Activated naive CD8-positive, alpha-beta T cell treated with anti-CD3 and anti-CD28 coated beads, Interleukin-2, amount 50 U/mL, for 24 hours (primary cell): Measurements from ENCODE around the gene MAST2.

ENCODE experiments used
- ATAC-seq: fragments of 150-1000 bp; cut with Tn5 transposase; one replicate; pipeline ENCODE4 v1.10.0; 2021
- DNase-seq: peaks from one replicate; pipeline ENCODE4 v3.0.0; 2021
- H3K27ac Mint-ChIP-seq: one replicate; pipeline ENCODE4 v1.8.0; 2021; ENCODE audit warnings: mild to moderate bottlenecking, mixed read lengths
- H3K27me3 Mint-ChIP-seq: one replicate; pipeline ENCODE4 v1.8.0; 2021; ENCODE audit warnings: mixed read lengths
- H3K36me3 Mint-ChIP-seq: one replicate; pipeline ENCODE4 v1.8.0; 2021; ENCODE audit warnings: low read depth, mixed read lengths
- H3K4me1 Mint-ChIP-seq: one replicate; pipeline ENCODE4 v1.8.0; 2021; ENCODE audit warnings: mixed read lengths
- H3K4me3 Mint-ChIP-seq: one replicate; pipeline ENCODE4 v1.8.0; 2021; ENCODE audit warnings: mild to moderate bottlenecking, moderate library complexity, mixed read lengths
- H3K9me3 Mint-ChIP-seq: one replicate; pipeline ENCODE4 v1.8.0; 2021; ENCODE audit warnings: mixed read lengths

The MAST2 gene

GRCh38 chr1:45971922-45972531, 168.6 kb downstream of the MAST2 start:
- Mint-ChIP-seq H3K4me1 (no peaks in the 10 kb centered on the region), H3K9me3 (no peaks in the 10 kb centered on the region), H3K27ac (no peak overlapping the region), H3K4me3 (no peak overlapping the region), H3K27me3 (no peaks in the 10 kb centered on the region), H3K36me3 (peaks cover 4% of the 10 kb centered on the region)
- DNase-seq (no peak), ATAC-seq (no peak)

GRCh38 chr1:45972621-45973020, 169.2 kb downstream of the MAST2 start:
- H3K27ac Mint-ChIP-seq = no peak overlapping the region
- H3K27me3 Mint-ChIP-seq = no peaks in the 10 kb centered on the region
- H3K9me3 Mint-ChIP-seq = no peaks in the 10 kb centered on the region
- no peak for DNase-seq
- H3K4me3 Mint-ChIP-seq = no peak overlapping the region
- no peak for ATAC-seq
- H3K4me1 Mint-ChIP-seq = no peaks in the 10 kb centered on the region
- H3K36me3 Mint-ChIP-seq = peaks cover 4% of the 10 kb centered on the region

GRCh38 chr1:45973121-45973520, 169.7 kb downstream of the MAST2 start:
- ATAC-seq (no peak), DNase-seq (no peak)
- Mint-ChIP-seq H3K27me3 (no peaks in the 10 kb centered on the region), H3K36me3 (peaks cover 4% of the 10 kb centered on the region), H3K9me3 (no peaks in the 10 kb centered on the region), H3K4me1 (no peaks in the 10 kb centered on the region), H3K4me3 (no peak overlapping the region), H3K27ac (no peak overlapping the region)

- Mint-ChIP-seq H3K27ac (no peak overlapping the region), H3K36me3 (peaks cover 4% of the 10 kb centered on the region), H3K4me3 (no peak overlapping the region), H3K4me1 (no peaks in the 10 kb centered on the region), H3K27me3 (no peaks in the 10 kb centered on the region), H3K9me3 (no peaks in the 10 kb centered on the region)
- ATAC-seq (no peak), DNase-seq (no peak)
Observed at GRCh38 chr1:45974541-45975269, 171.3 kb downstream of the MAST2 start.

- DNase-seq = no peak
- no peaks in the 10 kb centered on the region for H3K4me1 Mint-ChIP-seq
- no peak for ATAC-seq
- H3K27ac Mint-ChIP-seq = no peak overlapping the region
- no peak overlapping the region for H3K4me3 Mint-ChIP-seq
- no peaks in the 10 kb centered on the region for H3K27me3 Mint-ChIP-seq
- no peaks in the 10 kb centered on the region for H3K9me3 Mint-ChIP-seq
- H3K36me3 Mint-ChIP-seq = peaks cover 3% of the 10 kb centered on the region
Observed at GRCh38 chr1:45976623-45977022, 173.2 kb downstream of the MAST2 start.

GRCh38 chr1:45979074-45979777, 175.8 kb downstream of the MAST2 start:
- H3K27ac Mint-ChIP-seq = no peak overlapping the region
- no peaks in the 10 kb centered on the region for H3K27me3 Mint-ChIP-seq
- H3K4me1 Mint-ChIP-seq = no peaks in the 10 kb centered on the region
- no peaks in the 10 kb centered on the region for H3K9me3 Mint-ChIP-seq
- H3K4me3 Mint-ChIP-seq = no peak overlapping the region
- ATAC-seq = no peak
- DNase-seq = no peak
- H3K36me3 Mint-ChIP-seq = peaks cover 3% of the 10 kb centered on the region

GRCh38 chr1:45979778-45980176, 176.4 kb downstream of the MAST2 start:
- Mint-ChIP-seq H3K4me3 (no peak overlapping the region), H3K36me3 (peaks cover 3% of the 10 kb centered on the region), H3K27ac (no peak overlapping the region), H3K4me1 (no peaks in the 10 kb centered on the region), H3K9me3 (no peaks in the 10 kb centered on the region), H3K27me3 (no peaks in the 10 kb centered on the region)
- ATAC-seq = no peak
- DNase-seq = no peak

- H3K27me3 Mint-ChIP-seq = no peaks in the 10 kb centered on the region
- H3K27ac Mint-ChIP-seq = no peak overlapping the region
- no peaks in the 10 kb centered on the region for H3K9me3 Mint-ChIP-seq
- no peak for ATAC-seq
- H3K4me3 Mint-ChIP-seq = no peak overlapping the region
- H3K4me1 Mint-ChIP-seq = no peaks in the 10 kb centered on the region
- no peak for DNase-seq
- peaks cover 3% of the 10 kb centered on the region for H3K36me3 Mint-ChIP-seq
Observed at GRCh38 chr1:45982359-45982758, 178.9 kb downstream of the MAST2 start.

- H3K36me3 Mint-ChIP-seq = peaks cover 3% of the 10 kb centered on the region
- no peaks in the 10 kb centered on the region for H3K27me3 Mint-ChIP-seq
- H3K4me3 Mint-ChIP-seq = no peak overlapping the region
- no peaks in the 10 kb centered on the region for H3K9me3 Mint-ChIP-seq
- H3K4me1 Mint-ChIP-seq = no peaks in the 10 kb centered on the region
- DNase-seq (no peak), ATAC-seq (no peak)
- H3K27ac Mint-ChIP-seq = no peak overlapping the region
Observed at GRCh38 chr1:45983967-45984366, 180.6 kb downstream of the MAST2 start.

GRCh38 chr1:45987204-45987603, 183.8 kb downstream of the MAST2 start:
- Mint-ChIP-seq H3K4me1 (no peaks in the 10 kb centered on the region), H3K27ac (no peak overlapping the region), H3K36me3 (no peaks in the 10 kb centered on the region), H3K4me3 (no peak overlapping the region), H3K9me3 (no peaks in the 10 kb centered on the region), H3K27me3 (no peaks in the 10 kb centered on the region)
- DNase-seq (no peak), ATAC-seq (no peak)

GRCh38 chr1:45989249-45989648, 185.8 kb downstream of the MAST2 start:
- H3K4me1 Mint-ChIP-seq = no peaks in the 10 kb centered on the region
- H3K9me3 Mint-ChIP-seq = no peaks in the 10 kb centered on the region
- ATAC-seq (no peak), DNase-seq (no peak)
- no peak overlapping the region for H3K4me3 Mint-ChIP-seq
- no peaks in the 10 kb centered on the region for H3K36me3 Mint-ChIP-seq
- H3K27ac Mint-ChIP-seq = no peak overlapping the region
- H3K27me3 Mint-ChIP-seq = no peaks in the 10 kb centered on the region

GRCh38 chr1:45994423-45994822, 191.0 kb downstream of the MAST2 start:
- Mint-ChIP-seq H3K4me3 (no peak overlapping the region), H3K9me3 (no peaks in the 10 kb centered on the region), H3K27ac (no peak overlapping the region), H3K27me3 (no peaks in the 10 kb centered on the region), H3K36me3 (no peaks in the 10 kb centered on the region), H3K4me1 (no peaks in the 10 kb centered on the region)
- ATAC-seq = no peak
- no peak for DNase-seq

- Mint-ChIP-seq H3K9me3 (no peaks in the 10 kb centered on the region), H3K4me1 (no peaks in the 10 kb centered on the region), H3K36me3 (no peaks in the 10 kb centered on the region), H3K4me3 (no peak overlapping the region), H3K27me3 (no peaks in the 10 kb centered on the region), H3K27ac (no peak overlapping the region)
- ATAC-seq (no peak), DNase-seq (no peak)
Observed at GRCh38 chr1:45995298-45995697, 191.9 kb downstream of the MAST2 start.

- ATAC-seq (no peak), DNase-seq (no peak)
- Mint-ChIP-seq H3K27me3 (no peaks in the 10 kb centered on the region), H3K4me1 (no peaks in the 10 kb centered on the region), H3K27ac (no peak overlapping the region), H3K36me3 (no peaks in the 10 kb centered on the region), H3K4me3 (no peak overlapping the region), H3K9me3 (no peaks in the 10 kb centered on the region)
Observed at GRCh38 chr1:45998020-45998617, 194.7 kb downstream of the MAST2 start.

GRCh38 chr1:45999507-45999906, 196.1 kb downstream of the MAST2 start:
- Mint-ChIP-seq H3K4me1 (no peaks in the 10 kb centered on the region), H3K9me3 (no peaks in the 10 kb centered on the region), H3K27me3 (no peaks in the 10 kb centered on the region), H3K36me3 (peaks cover 3% of the 10 kb centered on the region), H3K27ac (no peak overlapping the region), H3K4me3 (no peak overlapping the region)
- DNase-seq = no peak
- no peak for ATAC-seq
